ENCODE results near the gene PHACTR2.

DNA sequence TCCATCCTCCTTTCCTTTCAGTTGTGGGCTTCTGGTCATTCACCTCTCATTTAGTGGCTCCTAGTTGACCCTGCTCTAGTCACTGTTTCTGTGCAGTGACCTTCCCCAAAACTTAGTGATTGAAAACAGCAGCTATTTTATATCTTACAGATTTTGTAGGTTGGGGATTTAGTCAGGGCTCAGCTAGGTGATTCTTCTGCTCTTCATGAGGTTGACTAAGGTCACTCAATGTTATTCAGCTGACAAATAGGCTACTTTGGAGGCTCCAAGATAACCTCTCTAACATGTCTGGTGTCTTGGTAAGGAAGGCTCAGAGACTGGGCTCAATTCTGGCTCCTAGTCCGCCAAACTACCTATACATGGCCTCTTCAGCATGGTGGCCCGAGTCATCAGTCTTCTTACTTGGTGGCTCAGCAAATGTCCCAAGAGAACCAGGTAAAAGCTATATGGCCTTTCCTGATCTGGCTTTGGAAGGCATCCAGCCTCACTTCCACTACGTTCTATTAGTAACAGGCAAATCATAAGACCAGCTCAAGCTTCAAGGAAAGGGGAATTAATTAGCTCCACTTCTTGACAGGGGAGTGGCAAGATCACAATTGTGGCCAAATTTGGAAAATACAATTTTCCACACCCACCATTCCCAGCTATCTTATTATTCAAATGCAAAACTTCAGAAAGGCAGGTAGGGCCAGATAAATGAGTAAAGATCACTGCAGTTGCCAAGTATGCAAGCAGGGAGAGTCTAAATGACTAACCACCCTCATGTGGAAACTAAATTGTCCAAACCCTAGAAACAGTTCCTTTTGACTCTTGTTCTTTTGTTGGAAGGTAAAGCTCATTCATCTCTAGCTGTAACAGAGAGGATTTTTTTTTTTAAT lies 114.9 kb downstream of the PHACTR2 start:
- TF ChIP-seq, protein P1, sequence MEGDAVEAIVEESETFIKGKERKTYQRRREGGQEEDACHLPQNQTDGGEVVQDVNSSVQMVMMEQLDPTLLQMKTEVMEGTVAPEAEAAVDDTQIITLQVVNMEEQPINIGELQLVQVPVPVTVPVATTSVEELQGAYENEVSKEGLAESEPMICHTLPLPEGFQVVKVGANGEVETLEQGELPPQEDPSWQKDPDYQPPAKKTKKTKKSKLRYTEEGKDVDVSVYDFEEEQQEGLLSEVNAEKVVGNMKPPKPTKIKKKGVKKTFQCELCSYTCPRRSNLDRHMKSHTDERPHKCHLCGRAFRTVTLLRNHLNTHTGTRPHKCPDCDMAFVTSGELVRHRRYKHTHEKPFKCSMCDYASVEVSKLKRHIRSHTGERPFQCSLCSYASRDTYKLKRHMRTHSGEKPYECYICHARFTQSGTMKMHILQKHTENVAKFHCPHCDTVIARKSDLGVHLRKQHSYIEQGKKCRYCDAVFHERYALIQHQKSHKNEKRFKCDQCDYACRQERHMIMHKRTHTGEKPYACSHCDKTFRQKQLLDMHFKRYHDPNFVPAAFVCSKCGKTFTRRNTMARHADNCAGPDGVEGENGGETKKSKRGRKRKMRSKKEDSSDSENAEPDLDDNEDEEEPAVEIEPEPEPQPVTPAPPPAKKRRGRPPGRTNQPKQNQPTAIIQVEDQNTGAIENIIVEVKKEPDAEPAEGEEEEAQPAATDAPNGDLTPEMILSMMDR (IDR thresholded peaks at IDR 0.05) = no peak
- TF ChIP-seq POLR2A (IDR thresholded peaks at IDR 0.05) = no peak
- TF ChIP-seq EP300 (IDR thresholded peaks at IDR 0.05) = no peak

All from tibial nerve (tissue), 4 donors.